Activated naive CD4-positive, alpha-beta T cell treated with anti-CD3 and anti-CD28 coated beads for 36 hours (primary cell): Measurements from ENCODE around the gene TM9SF3. TPM values are rescaled to one million over a fixed set of nuclear protein-coding genes. Genes with fewer than 3 reads are reported as not detected.

Source experiments
- CTCF ChIA-PET: fragments of 350-600 bp; sonication (Branson Sonifier 250); formaldehyde crosslinking; loops from one replicate; lab custom pipeline; 2021; ENCODE audit warnings: antibody characterized with exemption; lab: Charles Lee
- DNase-seq: peaks from one replicate; pipeline ENCODE4 v3.0.0-alpha.2; 2020
- H3K27ac Mint-ChIP-seq: one replicate; pipeline ENCODE4 v1.8.0; 2021; ENCODE audit warnings: mild to moderate bottlenecking, mixed read lengths
- H3K27me3 Mint-ChIP-seq: one replicate; pipeline ENCODE4 v1.8.0; 2021; ENCODE audit warnings: low read depth, mixed read lengths
- H3K36me3 Mint-ChIP-seq: one replicate; pipeline ENCODE4 v1.8.0; 2021; ENCODE audit warnings: low read depth, mixed read lengths
- H3K4me1 Mint-ChIP-seq: one replicate; pipeline ENCODE4 v1.8.0; 2021; ENCODE audit warnings: low read depth, mixed read lengths
- H3K4me3 Mint-ChIP-seq: one replicate; pipeline ENCODE4 v1.8.0; 2021; ENCODE audit warnings: mild to moderate bottlenecking, moderate library complexity, mixed read lengths
- H3K9me3 Mint-ChIP-seq: one replicate; pipeline ENCODE4 v1.8.0; 2021; ENCODE audit warnings: mixed read lengths
- intact Hi-C: fragments of 100-400 bp; cut with micrococcal nuclease; formaldehyde crosslinking; loops from one replicate; pipeline ENCODE4 v1.15.1; 2023
- total RNA-seq, 2 experiments: library from RNA; stranded (reverse); gene quantifications; one replicate each; pipeline ENCODE4 v1.2.3, GENCODE V29; 2021

Gene TM9SF3
- total RNA-seq, 2 experiments from 2014 or later, result 39.6 to 41.0 TPM

DNA sequence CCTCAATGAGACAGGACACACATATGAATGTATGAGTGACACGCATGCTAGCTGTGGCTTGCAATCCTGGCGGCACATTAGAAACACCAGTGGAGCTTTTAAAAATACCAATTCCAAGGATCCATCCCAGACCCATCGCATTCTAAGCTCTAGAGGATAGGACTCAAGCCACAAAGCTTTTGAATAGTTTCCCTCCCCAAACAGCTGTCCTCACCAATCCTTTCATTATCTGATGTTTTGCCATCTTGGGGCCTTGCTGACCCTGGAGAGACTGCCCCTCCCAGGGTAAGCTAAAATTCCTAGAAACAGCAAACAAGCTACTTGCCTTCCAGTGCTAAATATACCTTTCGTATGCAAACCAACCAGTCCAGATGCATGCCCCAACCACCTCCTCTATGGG lies 8.9 kb upstream of the TM9SF3 start:
- intact Hi-C loops, result no loop called here
- peaks cover 2% of the 10 kb centered on the region for H3K27me3 Mint-ChIP-seq
- peaks cover 7% of the 10 kb centered on the region for H3K4me1 Mint-ChIP-seq
- H3K4me3 Mint-ChIP-seq, result no peak overlapping the region
- no peak for DNase-seq
- CTCF ChIA-PET, result no interaction called here
- no peaks in the 10 kb centered on the region for H3K9me3 Mint-ChIP-seq
- no peaks in the 10 kb centered on the region for H3K36me3 Mint-ChIP-seq
- no peak overlapping the region for H3K27ac Mint-ChIP-seq

DNA sequence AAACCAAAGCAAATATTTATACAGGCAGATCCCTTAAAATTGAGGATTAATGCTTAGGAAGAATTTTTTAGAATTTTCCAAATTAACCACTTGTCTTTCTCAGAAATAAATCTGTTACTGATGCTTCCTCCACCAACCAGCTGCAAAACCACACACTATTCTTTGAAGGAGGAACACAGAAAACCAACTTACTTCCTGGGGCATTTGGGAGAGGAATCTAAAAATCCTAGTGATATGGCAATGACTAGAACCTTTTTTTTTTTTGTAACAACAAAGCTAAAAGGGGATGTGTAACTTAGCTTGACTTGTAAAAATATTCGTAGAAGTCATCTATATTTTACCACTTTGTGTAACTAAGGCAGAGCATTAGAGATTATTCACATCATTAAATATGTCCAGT lies 5.1 kb upstream of the TM9SF3 start:
- peaks cover 2% of the 10 kb centered on the region for H3K27me3 Mint-ChIP-seq
- intact Hi-C loops, result no loop called here
- peaks cover 12% of the 10 kb centered on the region for H3K4me1 Mint-ChIP-seq
- no peaks in the 10 kb centered on the region for H3K36me3 Mint-ChIP-seq
- no peak overlapping the region for H3K4me3 Mint-ChIP-seq
- DNase-seq, result no peak
- H3K9me3 Mint-ChIP-seq, result no peaks in the 10 kb centered on the region
- H3K27ac Mint-ChIP-seq, result no peak overlapping the region
- CTCF ChIA-PET, result interaction anchor here (0.7 kb wide), 1 partner anchor 11 kb away, joined by 3 read pairs; no protein-coding TSS in a partner anchor

DNA sequence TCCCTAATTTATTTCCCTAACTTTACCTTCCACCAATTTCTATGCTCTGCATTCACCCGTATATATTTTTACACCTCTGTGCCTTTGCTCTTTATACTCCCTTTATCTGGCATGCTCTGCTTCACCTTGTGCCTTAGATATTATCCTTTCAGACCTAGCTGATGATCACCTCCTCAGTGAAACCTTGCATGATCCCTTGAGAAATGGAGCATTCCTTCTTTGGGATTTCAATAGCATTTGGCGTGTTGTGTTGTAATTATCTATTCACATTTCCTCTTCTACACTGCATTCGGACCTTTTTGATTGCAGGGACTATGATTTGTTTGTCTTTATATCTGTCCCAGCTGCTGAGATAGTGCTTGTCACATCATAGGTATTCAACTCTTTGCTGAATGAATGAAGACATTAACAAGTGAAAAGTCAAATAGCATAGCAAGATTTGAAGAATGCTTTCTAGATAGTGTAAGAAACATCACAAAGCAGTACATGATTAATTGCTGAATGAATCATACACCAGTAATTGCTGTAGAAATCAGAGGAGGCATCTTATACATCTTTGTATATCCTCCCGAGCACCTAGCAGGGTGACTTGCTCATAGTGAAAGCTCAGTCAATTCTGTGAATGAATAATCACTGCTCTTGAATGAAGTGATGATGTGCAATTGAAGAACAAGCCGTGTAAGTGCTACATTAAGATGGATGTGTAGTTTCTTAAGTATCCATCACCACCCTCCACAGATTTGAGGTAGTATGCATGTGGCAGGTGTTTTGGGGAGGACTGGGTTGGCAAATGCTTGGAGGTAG lies 2.0 kb upstream of the TM9SF3 start:
- intact Hi-C loops, result loop anchor here (1.0 to 10.0 kb wide), 21 partner anchors 24 to 1548 kb away; partner anchors contain the start of genes ARHGAP19, CC2D2B, CCNJ and FRAT2
- CTCF ChIA-PET, result interaction anchor here (1.0 kb wide), 1 partner anchor 75 kb away, joined by 3 read pairs; the partner anchor contains the start of gene TLL2
- H3K36me3 Mint-ChIP-seq, result no peaks in the 10 kb centered on the region

DNA sequence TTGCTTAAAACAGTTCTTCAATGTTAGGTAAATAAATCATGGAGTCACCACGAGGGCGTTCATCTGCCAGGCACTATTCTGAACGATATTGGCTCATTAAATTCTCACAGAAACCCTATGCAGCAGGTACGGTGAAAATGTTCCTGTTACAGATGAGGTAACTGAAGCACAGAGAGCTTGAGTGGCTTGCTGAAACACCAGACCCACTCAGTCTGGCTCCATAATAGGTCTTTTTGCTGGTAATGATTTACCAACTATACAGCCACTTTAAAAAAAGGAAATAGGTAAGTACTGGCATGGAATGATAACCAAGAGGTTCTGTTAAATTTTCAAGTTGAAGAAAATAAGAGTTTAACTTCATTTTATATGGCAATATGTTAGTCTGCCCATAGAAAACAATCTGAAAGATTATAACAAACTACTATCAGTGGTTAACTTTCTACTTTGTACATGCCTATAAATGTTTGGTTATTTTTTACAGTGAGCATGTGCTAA lies 1.3 kb upstream of the TM9SF3 start:
- Mint-ChIP-seq H3K36me3 (peaks cover 4% of the 10 kb centered on the region), H3K9me3 (no peaks in the 10 kb centered on the region), H3K4me3 (no peak overlapping the region), H3K4me1 (peaks cover 29% of the 10 kb centered on the region), H3K27me3 (peaks cover 2% of the 10 kb centered on the region), H3K27ac (no peak overlapping the region)
- DNase-seq, result no peak
- intact Hi-C loops, result loop anchor here (2.0 to 10.0 kb wide), 14 partner anchors 131 to 1549 kb away; partner anchors contain the start of genes ARHGAP19, CC2D2B, CCNJ and FRAT2
- CTCF ChIA-PET, result interaction anchor here (0.8 to 1.0 kb wide), 2 partner anchors 74 to 1546 kb away, joined by 3 read pairs; partner anchors contain the start of genes R3HCC1L and TLL2

More for the DNA sequence above, 2.0 kb upstream of the TM9SF3 start:
- Mint-ChIP-seq H3K4me1 (peaks cover 21% of the 10 kb centered on the region), H3K27me3 (peaks cover 2% of the 10 kb centered on the region), H3K9me3 (no peaks in the 10 kb centered on the region), H3K27ac (no peak overlapping the region), H3K4me3 (no peak overlapping the region)
- DNase-seq, result peak; percentile 60

DNA sequence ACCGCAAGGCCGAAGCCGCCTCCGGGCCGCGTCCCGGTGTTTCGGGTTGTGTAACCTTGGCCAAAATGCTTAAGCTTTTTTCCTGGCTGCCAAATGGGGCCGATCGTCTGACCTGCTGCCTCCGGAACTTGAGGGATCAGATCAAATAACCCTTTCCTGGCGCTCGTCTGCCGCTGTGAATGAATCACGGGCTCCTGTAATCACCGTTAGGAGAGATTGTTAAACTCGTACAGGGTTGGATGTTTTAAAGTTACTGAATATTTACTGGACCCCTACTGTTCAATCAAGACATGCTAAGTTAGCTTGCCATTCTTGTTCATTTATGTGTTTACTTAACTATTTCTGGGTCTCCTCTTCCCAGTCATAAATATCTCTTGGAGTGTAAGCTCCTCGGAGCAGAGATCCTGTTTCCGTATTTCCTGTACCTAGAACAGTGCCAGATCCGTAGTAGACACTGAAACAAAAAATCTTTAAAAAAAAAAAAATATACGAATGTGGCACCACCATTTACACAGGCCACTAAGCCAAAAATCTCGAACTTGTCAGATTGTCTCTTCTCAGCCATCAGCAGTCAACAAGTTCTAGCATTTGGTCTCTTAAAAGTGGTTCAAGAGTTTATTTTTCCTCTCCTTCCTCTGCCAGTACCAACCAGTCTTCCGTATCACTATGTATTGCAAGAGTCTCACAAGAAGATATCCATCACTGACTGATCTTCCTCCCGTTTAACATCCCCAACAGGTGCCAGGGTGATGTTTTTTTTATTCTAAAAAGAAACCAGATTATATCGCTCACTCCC lies 650 bp upstream of the TM9SF3 start:
- no peak overlapping the region for H3K27ac Mint-ChIP-seq
- CTCF ChIA-PET, result interaction anchor here (0.8 to 1.0 kb wide), 2 partner anchors 15 to 1547 kb away, joined by 3 read pairs; partner anchors contain the start of gene R3HCC1L
- intact Hi-C loops, result loop anchor here (1.0 to 10.0 kb wide), 15 partner anchors 131 to 1550 kb away; partner anchors contain the start of genes ARHGAP19, CC2D2B, CCNJ and FRAT2

DNA sequence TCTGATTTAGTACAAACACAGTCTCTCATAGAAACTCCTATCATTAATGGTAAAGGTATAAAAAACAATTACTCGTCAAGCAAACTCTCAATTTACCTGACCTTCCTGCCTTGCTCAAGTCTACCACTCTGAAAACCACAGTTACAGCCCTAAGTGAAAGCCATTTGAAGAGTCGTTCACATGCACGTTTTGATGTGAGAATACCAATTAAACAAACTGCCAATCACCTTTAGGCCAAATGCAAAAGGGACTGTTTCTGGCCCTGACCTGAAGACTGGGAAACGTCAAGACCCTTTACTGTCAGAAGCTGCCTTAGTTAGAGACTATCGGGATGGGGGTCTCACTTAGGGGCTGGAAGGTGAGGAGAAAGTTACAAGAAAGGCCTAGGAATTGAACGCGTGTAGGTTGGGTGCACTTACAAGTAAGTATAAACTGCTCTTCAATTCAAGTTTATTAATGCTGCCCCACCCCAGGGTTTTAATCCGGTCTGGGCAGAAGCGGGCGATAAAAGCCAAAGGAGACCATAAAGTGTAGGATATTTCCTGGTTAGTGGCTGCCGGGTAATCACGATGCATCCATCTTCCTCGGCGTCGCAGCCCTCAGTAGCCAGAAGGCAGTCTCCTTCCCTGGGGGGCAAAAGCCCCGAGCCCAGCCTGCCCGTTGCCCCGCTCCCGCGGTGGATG lies 935 bp downstream of the TM9SF3 start:
- intact Hi-C loops, result loop anchor here (5.0 to 10.0 kb wide), 11 partner anchors 309 to 1551 kb away; partner anchors contain the start of genes CC2D2B, CCNJ, FRAT2 and MMS19
- CTCF ChIA-PET, result interaction anchor here (0.6 kb wide), 1 partner anchor 112 kb away, joined by 3 read pairs; no protein-coding TSS in a partner anchor
- Mint-ChIP-seq H3K36me3 (peaks cover 4% of the 10 kb centered on the region), H3K4me3 (peak overlapping the region; percentile 84), H3K27me3 (peaks cover 2% of the 10 kb centered on the region), H3K4me1 (peaks cover 36% of the 10 kb centered on the region), H3K9me3 (no peaks in the 10 kb centered on the region), H3K27ac (peak overlapping the region; percentile 88)
- peak; percentile 14 for DNase-seq

More for the DNA sequence above, 650 bp upstream of the TM9SF3 start:
- Mint-ChIP-seq H3K4me1 (peaks cover 33% of the 10 kb centered on the region), H3K27me3 (peaks cover 2% of the 10 kb centered on the region), H3K4me3 (no peak overlapping the region), H3K9me3 (no peaks in the 10 kb centered on the region), H3K36me3 (peaks cover 4% of the 10 kb centered on the region)
- peak; percentile 66 for DNase-seq

DNA sequence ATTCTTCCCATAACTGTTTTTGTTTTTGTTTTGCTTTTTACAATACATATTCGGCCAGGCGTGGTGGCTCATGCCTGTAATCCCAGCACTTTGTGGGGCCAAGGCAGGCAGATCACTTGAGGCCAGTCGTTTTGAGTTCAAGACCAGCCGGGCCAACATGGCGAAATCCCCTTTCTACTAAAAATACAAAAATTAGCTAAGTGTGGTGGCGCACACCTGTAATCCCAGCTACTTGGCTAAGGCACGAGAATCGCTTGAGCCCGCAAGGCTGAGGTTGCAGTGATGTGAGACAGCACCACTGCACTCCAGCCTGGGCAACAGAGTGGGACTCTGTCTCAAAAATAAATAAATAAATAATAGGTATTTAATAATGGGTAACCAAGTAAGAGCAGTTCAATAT lies 2.3 kb downstream of the TM9SF3 start:
- peaks cover 7% of the 10 kb centered on the region for H3K36me3 Mint-ChIP-seq
- H3K9me3 Mint-ChIP-seq, result peaks cover 2% of the 10 kb centered on the region
- CTCF ChIA-PET, result interaction anchor here (0.7 kb wide), 2 partner anchors 200 to 453 kb away, joined by 3 read pairs; no protein-coding TSS in a partner anchor
- no peak for DNase-seq
- no peak overlapping the region for H3K27ac Mint-ChIP-seq
- peaks cover 46% of the 10 kb centered on the region for H3K4me1 Mint-ChIP-seq
- intact Hi-C loops, result loop anchor here (10.0 kb wide), 4 partner anchors 310 to 1060 kb away; partner anchors contain the start of genes CC2D2B, CCNJ and PI4K2A
- no peak overlapping the region for H3K4me3 Mint-ChIP-seq
- no peaks in the 10 kb centered on the region for H3K27me3 Mint-ChIP-seq

DNA sequence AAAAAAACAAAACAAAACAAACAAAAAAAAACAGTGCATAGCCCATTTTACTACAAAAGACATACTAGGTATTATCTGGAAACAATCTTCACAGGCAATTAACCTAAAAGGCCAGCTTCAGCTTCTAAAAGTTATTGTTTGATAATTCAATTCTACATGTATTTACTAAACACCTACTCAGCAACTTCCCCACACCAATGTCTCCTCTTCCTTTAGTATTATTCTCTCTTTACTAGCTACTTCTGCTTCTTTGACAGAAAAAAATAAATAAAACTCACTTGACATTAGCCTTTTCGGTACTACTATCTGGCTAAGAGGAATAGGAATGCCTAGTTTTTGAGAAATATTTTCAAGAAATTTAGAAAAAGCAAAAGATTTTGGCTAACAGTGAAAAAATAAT lies 2.8 kb downstream of the TM9SF3 start:
- Mint-ChIP-seq H3K27ac (no peak overlapping the region), H3K4me3 (no peak overlapping the region), H3K36me3 (peaks cover 7% of the 10 kb centered on the region), H3K4me1 (peaks cover 48% of the 10 kb centered on the region), H3K9me3 (peaks cover 2% of the 10 kb centered on the region), H3K27me3 (no peaks in the 10 kb centered on the region)
- intact Hi-C loops, result loop anchor here (10.0 kb wide), 4 partner anchors 311 to 1061 kb away; partner anchors contain the start of genes CC2D2B, CCNJ and PI4K2A
- DNase-seq, result no peak
- CTCF ChIA-PET, result interaction anchor here (0.7 to 1.5 kb wide), 4 partner anchors 27 to 453 kb away, joined by 3 read pairs; no protein-coding TSS in a partner anchor

DNA sequence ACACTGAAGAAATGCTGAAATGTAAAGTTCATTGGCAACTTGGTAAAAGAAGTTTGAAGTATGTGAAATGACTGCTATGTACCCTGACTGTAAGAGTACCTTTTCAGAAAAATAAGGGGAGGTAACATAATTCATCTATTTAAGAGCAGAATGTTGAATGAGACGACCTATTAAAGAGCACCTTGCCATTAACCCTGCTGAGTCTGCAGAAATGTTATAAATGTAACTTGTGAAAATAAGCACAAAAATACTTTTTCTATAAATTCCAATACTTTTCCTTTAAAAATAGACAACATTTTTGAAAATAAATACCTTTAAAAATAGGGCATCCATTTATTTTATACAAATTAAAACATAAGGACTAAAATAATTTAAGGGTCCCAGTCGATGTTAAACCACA lies 7.7 kb downstream of the TM9SF3 start:
- intact Hi-C loops, result no loop called here
- no peak overlapping the region for H3K27ac Mint-ChIP-seq
- no peak overlapping the region for H3K4me3 Mint-ChIP-seq
- H3K27me3 Mint-ChIP-seq, result no peaks in the 10 kb centered on the region
- H3K4me1 Mint-ChIP-seq, result peaks cover 71% of the 10 kb centered on the region
- H3K36me3 Mint-ChIP-seq, result peaks cover 24% of the 10 kb centered on the region
- peaks cover 2% of the 10 kb centered on the region for H3K9me3 Mint-ChIP-seq
- CTCF ChIA-PET, result no interaction called here
- DNase-seq, result no peak

DNA sequence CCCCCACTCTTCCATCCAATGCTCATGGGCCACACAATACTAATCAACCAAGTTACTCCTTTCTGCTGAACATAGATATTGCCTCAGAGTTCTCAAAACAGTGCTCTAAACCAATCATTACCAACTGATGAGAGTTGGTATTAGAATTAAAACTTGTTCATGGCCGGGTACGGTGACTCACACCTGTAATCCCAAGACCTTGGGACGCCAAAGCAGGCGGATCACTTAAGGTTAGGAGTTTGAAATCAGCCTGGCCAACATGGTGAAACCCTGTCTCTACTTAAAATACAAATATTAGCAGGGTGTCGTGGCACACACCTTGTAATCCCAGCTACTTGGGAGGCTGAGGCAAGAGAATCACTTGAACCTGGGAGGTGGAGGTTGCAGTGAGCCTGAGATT lies 8.2 kb downstream of the TM9SF3 start:
- H3K4me1 Mint-ChIP-seq, result peaks cover 70% of the 10 kb centered on the region

DNA sequence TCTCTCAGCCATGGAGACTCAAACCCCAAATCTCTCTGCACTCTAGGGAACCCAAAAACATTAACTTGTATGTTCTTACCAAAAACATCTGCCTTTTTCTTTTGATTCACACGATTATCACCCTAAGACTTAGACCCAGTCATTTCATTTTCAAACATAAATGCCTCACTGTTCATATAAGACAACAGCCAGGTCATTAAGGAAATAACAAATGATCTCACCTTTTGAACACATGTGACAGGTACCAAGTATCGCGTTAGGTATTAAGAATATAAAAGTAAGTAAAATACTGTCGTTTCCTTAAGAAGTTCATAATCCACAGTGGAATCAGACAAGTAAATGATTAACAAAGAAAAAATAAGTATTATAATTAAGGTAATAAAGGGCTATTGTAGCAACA lies 8.8 kb downstream of the TM9SF3 start:
- H3K4me1 Mint-ChIP-seq, result peaks cover 66% of the 10 kb centered on the region
- H3K27ac Mint-ChIP-seq, result no peak overlapping the region

More for the DNA sequence above, 8.2 kb downstream of the TM9SF3 start:
- DNase-seq, result no peak
- intact Hi-C loops, result no loop called here
- Mint-ChIP-seq H3K36me3 (peaks cover 27% of the 10 kb centered on the region), H3K27me3 (no peaks in the 10 kb centered on the region), H3K27ac (no peak overlapping the region), H3K4me3 (no peak overlapping the region), H3K9me3 (peaks cover 2% of the 10 kb centered on the region)
- CTCF ChIA-PET, result no interaction called here

More for the DNA sequence above, 8.8 kb downstream of the TM9SF3 start:
- H3K36me3 Mint-ChIP-seq, result peaks cover 28% of the 10 kb centered on the region
- H3K4me3 Mint-ChIP-seq, result no peak overlapping the region
- CTCF ChIA-PET, result interaction anchor here (0.7 kb wide), 1 partner anchor 1889 kb away, joined by 3 read pairs; no protein-coding TSS in a partner anchor
- peaks cover 2% of the 10 kb centered on the region for H3K9me3 Mint-ChIP-seq
- no peaks in the 10 kb centered on the region for H3K27me3 Mint-ChIP-seq
- DNase-seq, result no peak
- intact Hi-C loops, result no loop called here
